ENCODE measurements around the gene YPEL3.
"Not testable (repeated sequence)": the region's sequence is repeated elsewhere in the genome, so short reads cannot be mapped to it uniquely, and the experiment has no call there.

YPEL3 gene

GRCh38 chr16:30116291-30117207, 20.5 kb upstream of the YPEL3 start:
- DNase-seq (ENCODE audit: low spot score) = no peak

- DNase-seq (ENCODE audit: low spot score) = no peak
These were observed 19.2 kb upstream of the YPEL3 start for GRCh38 chr16:30115238-30115637.

GRCh38 chr16:30114833-30115232, 18.8 kb upstream of the YPEL3 start:
- not testable (repeated sequence) for DNase-seq (ENCODE audit: low spot score)

GRCh38 chr16:30114411-30114810, 18.4 kb upstream of the YPEL3 start:
- DNase-seq (ENCODE audit: low spot score) = no peak

DNA sequence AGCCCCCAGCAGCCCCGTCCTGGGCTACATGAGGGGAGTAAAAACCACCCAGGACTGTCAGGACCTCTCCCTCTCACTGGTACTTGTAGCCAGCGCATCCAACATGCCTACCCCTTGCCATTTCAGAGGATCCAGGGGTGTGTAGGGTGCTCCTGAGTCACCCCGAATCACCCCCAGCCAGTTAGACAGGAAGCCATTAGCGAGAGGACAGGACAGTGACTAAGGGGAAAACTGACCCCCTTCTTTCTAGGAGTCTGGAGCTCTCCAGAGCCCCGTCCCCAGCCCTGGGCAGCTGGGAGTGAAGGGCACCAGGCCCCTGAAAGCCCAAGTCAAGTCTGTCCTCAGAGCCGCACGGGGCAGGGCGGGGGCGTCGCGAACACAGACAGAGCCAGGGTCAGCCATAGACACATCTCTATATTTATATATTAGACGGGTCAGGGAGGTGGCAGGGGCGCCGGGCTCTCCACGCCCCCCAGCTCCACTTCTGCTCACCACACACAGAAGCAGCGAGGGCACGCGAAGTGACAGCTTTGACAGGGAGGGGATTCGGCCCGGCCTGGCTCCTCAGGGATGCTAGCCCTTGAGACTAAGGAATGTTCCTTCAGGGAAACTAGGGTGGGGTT, 17.8 kb upstream of the YPEL3 start:
- DNase-seq (ENCODE audit: low spot score) = no peak

DNA sequence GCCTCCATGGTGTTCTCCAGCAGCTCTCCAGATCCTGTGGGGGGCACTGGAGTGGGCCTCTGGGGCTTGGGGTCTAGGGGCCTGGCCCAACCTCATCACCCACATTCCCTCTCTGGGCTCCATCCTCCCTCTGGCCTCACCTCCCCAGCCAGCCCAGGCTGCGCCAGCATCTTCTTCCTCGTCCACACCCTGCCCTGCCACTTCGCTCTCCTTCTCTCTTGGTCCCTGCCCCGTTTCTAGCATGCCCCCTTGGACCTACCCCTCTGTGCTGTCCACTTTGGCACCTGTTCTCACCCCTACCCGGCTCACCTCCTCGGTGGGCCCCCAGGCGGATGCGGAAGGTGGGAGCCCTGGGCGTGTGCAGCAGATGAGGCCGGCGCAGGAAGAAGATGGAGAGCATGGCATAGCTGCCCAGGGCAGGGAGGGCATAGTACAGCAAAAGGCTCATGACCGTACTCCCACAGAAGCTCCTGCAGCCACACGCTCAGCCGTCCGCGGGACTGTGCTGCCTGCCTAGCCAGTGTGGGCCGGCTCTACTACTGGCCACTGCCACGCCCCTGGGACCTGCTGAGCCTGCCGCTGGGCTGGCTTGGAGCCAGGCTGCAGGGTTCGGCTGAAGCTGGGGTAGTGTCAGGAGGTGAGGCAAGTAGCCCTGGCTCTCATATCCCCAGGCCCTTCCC, 17.2 kb upstream of the YPEL3 start, which contains the start of gene GDPD3:
TSS of gene GDPD3 (minus strand) at position 507 of the 680 bp plus-strand sequence. CDS start at position 448, 59 bp downstream.
- DNase-seq (ENCODE audit: low spot score) = no peak

DNA sequence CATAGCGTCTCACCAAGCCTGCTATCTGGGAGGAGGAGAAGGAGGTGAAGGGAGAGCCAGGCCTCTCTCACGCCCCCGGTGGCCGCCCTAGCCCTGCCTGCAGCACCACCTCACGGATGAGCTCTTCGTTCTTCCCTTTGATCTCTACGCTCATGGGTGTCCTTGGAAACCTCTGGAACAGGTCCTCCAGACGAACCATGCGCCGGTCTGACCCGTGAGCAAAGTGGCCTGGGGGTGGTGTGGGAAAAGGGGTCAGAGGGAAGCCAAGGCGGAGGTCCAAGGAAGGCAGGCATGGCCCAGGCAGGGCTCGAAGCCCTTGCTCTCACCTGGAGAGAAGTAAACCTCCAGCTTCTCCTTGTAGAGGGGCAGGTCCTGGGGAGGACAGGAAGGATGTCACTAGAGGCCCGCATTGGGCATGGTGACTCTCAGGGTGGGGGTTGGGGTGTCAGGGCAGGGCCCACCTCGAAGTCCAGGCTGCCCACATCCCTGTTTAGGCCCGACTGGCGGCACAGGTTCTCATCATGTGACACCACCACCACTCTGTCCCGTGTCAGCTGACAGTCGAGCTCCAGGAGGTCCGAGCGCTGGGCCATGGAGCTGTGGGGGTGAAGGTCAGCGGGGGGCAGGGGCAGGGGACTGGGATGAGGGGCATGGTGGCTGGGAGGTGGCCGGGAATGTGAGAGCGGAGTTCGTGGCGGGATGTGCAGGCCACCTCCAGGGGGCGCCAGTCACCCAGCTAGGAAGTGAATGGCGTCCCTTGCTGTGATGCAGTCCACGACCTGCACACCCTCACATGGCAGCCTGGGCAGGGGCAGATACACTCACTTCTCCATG, 16.4 kb upstream of the YPEL3 start:
- DNase-seq (ENCODE audit: low spot score) = peak; percentile 56

- no peak for DNase-seq (ENCODE audit: low spot score)
These were observed 14.6 kb upstream of the YPEL3 start for GRCh38 chr16:30110661-30111060.

GRCh38 chr16:30108059-30108850, 12.2 kb upstream of the YPEL3 start:
- DNase-seq (ENCODE audit: low spot score) = no peak

DNA sequence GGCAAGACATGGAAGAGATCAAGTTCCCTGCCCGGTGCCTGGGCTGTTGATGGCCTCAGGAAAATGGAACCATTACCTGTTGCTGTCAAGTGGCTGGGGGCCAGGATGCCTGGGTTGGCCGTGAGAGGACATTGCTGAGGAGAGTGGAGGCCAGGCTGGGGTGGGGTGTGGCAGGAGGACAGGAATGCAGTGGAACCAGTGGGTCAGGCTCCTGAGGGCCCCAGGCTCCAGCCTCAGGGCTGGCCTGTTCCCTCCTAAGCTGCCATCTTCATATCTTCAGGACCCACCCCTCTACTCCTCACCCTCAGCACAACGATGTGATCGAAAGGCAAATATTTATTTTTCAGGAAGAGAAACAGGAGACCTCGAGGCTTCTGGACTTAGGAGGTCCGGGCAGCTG, 8.5 kb upstream of the YPEL3 start:
- no peak for DNase-seq (ENCODE audit: low spot score)

- no peak for DNase-seq (ENCODE audit: low spot score)
These were observed 8.1 kb upstream of the YPEL3 start for GRCh38 chr16:30104090-30104489.

GRCh38 chr16:30096862-30097563, 1.0 kb upstream of the YPEL3 start:
- no peak for DNase-seq (ENCODE audit: low spot score)

- DNase-seq (ENCODE audit: low spot score) = peak; percentile 56
These were observed 591 bp downstream of the YPEL3 start for GRCh38 chr16:30095166-30096078.

DNA sequence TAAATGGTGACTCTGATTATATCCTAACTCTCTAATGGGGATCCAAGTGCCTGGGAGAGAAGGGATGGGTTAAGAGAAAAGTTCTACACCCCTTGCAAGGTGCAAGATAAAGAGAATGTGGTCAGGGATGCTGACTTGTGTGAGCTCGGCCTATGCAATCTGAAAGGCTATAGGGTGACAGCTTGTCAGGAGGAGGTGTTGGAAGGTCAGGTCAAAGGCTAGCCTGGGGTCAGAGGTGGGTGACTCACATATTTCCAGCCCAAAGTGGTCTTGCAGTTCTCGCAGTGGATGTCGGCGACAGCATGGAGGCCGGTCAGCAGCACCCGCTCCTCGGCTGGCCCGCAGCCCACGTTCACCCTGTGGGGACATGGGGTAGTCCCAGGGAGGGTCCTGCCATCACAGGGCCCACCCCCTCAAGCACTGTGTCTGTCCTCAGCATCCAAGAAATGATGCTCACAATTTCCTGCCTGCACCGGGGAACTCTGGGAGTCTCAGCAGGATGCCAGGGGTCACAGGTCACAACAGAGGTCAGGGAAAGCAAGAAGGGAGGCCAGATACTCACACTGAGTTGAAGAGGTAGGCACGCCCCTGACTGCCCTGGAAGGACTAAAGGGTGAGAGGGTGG, 1.4 kb downstream of the YPEL3 start:
- no peak for DNase-seq (ENCODE audit: low spot score)

DNA sequence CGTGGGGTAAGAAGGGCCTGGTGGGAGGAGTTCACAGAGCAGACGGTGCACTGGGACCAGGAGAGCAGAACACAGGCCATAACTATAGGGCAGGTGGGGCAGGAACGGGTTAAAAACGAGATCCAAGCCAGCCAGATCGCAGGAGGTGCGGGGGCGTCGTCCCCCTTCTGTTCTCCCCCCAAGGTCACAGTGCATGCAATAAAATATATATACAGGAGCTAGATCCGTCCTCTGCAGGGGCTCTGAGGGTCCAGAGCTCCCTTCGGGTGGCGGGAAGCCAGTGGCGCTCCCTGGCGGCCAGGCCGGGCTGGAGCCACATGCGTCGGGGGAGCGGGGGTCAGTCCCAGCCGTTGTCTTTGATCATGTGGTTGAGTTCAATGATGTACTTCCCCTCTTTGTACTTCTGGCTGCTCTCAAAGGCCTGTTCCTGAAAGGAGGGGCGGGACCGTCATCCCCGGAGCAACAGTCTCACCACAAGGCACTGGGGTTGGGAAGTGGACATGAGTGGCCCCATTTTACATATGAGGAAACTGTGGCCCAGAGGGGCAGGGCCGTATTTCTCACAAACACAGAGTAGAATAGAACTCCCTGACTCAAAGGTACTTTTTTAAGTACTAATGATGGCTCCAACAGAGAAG, 3.5 kb downstream of the YPEL3 start:
- DNase-seq (ENCODE audit: low spot score) = peak; percentile 44

GRCh38 chr16:30091474-30092372, 4.3 kb downstream of the YPEL3 start, which contains the start of gene TBX6:
Gene TBX6 (minus strand): TSS chr16:30091924. CDS start chr16:30091193, 731 bp downstream.
- DNase-seq (ENCODE audit: low spot score) = peak; percentile 91
